HG03457 (cell line): ENCODE data around the gene SZRD1.
A peak's percentile ranks its signal among the peaks of the same experiment; 100 is the strongest.

ENCODE experiments used
- ATAC-seq: cut with Tn5 transposase; IDR thresholded peaks from one replicate; pipeline ENCODE4 v1.9.1; 2021; ENCODE audit warnings: moderate number of reproducible peaks; ENCODE audit not compliant: unreplicated experiment

SZRD1 gene

GRCh38 chr1:16367258-16367967 lies 371 bp downstream of the SZRD1 start:
- ATAC-seq: peak; percentile 45

- ATAC-seq: no peak
Observed at GRCh38 chr1:16367968-16368890, 1.2 kb downstream of the SZRD1 start.

- ATAC-seq: no peak
Observed at GRCh38 chr1:16369821-16370220, 2.8 kb downstream of the SZRD1 start.

GRCh38 chr1:16371725-16372124 lies 4.7 kb downstream of the SZRD1 start:
- no peak for ATAC-seq

- ATAC-seq: no peak
Observed at GRCh38 chr1:16372535-16373285, 5.7 kb downstream of the SZRD1 start.

GRCh38 chr1:16374266-16374665 lies 7.2 kb downstream of the SZRD1 start:
- ATAC-seq: no peak

- ATAC-seq: no peak
Observed at GRCh38 chr1:16375521-16376340, 8.7 kb downstream of the SZRD1 start.

GRCh38 chr1:16376971-16377370 lies 9.9 kb downstream of the SZRD1 start:
- no peak for ATAC-seq

GRCh38 chr1:16378443-16378842 lies 11.4 kb downstream of the SZRD1 start:
- no peak for ATAC-seq

GRCh38 chr1:16380868-16381267 lies 13.8 kb downstream of the SZRD1 start:
- ATAC-seq: no peak

GRCh38 chr1:16383888-16384287 lies 16.8 kb downstream of the SZRD1 start:
- ATAC-seq: no peak

- ATAC-seq: no peak
Observed at GRCh38 chr1:16385659-16386453, 18.8 kb downstream of the SZRD1 start.

GRCh38 chr1:16386454-16387113 lies 19.5 kb downstream of the SZRD1 start:
- ATAC-seq: no peak

- no peak for ATAC-seq
Observed at GRCh38 chr1:16387201-16388188, 20.5 kb downstream of the SZRD1 start.

GRCh38 chr1:16391411-16391810 lies 24.4 kb downstream of the SZRD1 start:
- ATAC-seq: no peak

- ATAC-seq: no peak
Observed at GRCh38 chr1:16392740-16393569, 25.9 kb downstream of the SZRD1 start.
